GM20000 (cell line): ENCODE results near the gene ARL8A.

ENCODE experiments used
- DNase-seq: peaks from one replicate; pipeline ENCODE4 v3.0.0; 2012; ENCODE audit warnings: low spot score
- CTCF ChIP-seq: IDR thresholded peaks from 2 replicates; pipeline ENCODE4 v1.5.1; 2012; ENCODE audit warnings: mild to moderate bottlenecking, control low read depth; ENCODE audit errors: extremely low read depth, missing control alignments

The ARL8A gene

GRCh38 chr1:202163281-202164270 lies 19.0 kb upstream of the ARL8A start:
- DNase-seq = no peak
- TF ChIP-seq CTCF = no peak

GRCh38 chr1:202162418-202163280 lies 18.1 kb upstream of the ARL8A start:
- no peak for DNase-seq
- no peak for TF ChIP-seq CTCF

GRCh38 chr1:202162047-202162417 lies 17.5 kb upstream of the ARL8A start:
- DNase-seq = peak; percentile 56
- no peak for TF ChIP-seq CTCF

- no peak for DNase-seq
- no peak for TF ChIP-seq CTCF
Observed at GRCh38 chr1:202161151-202162046, 16.9 kb upstream of the ARL8A start.

GRCh38 chr1:202160377-202160940 lies 15.9 kb upstream of the ARL8A start, which contains the start of gene PTPN7:
TSS of gene PTPN7 (minus strand) at chr1:202160602. CDS start at chr1:202159402, 1,200 bp downstream.
- peak; percentile 68 for DNase-seq
- peak; percentile 55 for TF ChIP-seq CTCF

- no peak for TF ChIP-seq CTCF
- DNase-seq = peak; percentile 66
Observed at GRCh38 chr1:202159534-202160371, 15.2 kb upstream of the ARL8A start.
